ENCODE results near the gene PKP2.

DNA sequence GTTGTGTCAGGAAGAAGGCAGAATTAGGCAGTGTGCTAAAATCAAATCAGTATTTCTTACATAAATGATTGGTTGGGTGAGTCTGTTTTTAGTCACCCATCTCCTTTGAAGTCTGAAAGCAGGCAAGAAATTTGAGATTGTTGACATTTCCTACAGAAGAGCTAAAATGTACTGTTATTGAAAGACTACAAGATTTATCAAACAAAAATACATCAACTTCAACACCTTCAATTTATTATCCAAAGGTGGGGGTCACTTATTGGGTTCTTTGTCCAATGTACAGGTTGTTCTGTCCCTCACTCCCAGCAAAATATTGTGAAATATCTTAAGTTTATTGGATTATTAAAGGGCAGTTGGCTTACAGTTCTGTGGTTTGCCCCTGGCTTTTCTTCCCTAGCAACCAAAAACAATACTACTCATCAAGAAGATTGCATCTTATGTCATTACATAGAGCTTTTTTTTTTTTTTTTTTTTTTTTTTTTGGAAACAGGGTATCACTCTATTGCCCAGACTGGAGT lies 20.6 kb upstream of the PKP2 start:
- TF ChIP-seq, protein P1, sequence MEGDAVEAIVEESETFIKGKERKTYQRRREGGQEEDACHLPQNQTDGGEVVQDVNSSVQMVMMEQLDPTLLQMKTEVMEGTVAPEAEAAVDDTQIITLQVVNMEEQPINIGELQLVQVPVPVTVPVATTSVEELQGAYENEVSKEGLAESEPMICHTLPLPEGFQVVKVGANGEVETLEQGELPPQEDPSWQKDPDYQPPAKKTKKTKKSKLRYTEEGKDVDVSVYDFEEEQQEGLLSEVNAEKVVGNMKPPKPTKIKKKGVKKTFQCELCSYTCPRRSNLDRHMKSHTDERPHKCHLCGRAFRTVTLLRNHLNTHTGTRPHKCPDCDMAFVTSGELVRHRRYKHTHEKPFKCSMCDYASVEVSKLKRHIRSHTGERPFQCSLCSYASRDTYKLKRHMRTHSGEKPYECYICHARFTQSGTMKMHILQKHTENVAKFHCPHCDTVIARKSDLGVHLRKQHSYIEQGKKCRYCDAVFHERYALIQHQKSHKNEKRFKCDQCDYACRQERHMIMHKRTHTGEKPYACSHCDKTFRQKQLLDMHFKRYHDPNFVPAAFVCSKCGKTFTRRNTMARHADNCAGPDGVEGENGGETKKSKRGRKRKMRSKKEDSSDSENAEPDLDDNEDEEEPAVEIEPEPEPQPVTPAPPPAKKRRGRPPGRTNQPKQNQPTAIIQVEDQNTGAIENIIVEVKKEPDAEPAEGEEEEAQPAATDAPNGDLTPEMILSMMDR (IDR thresholded peaks at IDR 0.05) = no peak
- TF ChIP-seq POLR2A (IDR thresholded peaks at IDR 0.05) = no peak
- TF ChIP-seq POLR2AphosphoS5 (IDR thresholded peaks at IDR 0.05) = peak in 1 of 3 donors; percentile 61

All from breast epithelium (tissue), 3 donors.